Measurements from ENCODE around the gene KIR2DL3.

Gene KIR2DL3

GRCh38 chr19:54791476-54791875 lies 53.2 kb downstream of the KIR2DL3 start:
- no peak for DNase-seq (ENCODE audit: low read depth in 4 of 4, low spot score in 1 of 4)

GRCh38 chr19:54792814-54793213 lies 54.5 kb downstream of the KIR2DL3 start:
- no peak for DNase-seq (ENCODE audit: low read depth in 4 of 4, low spot score in 1 of 4)

DNA sequence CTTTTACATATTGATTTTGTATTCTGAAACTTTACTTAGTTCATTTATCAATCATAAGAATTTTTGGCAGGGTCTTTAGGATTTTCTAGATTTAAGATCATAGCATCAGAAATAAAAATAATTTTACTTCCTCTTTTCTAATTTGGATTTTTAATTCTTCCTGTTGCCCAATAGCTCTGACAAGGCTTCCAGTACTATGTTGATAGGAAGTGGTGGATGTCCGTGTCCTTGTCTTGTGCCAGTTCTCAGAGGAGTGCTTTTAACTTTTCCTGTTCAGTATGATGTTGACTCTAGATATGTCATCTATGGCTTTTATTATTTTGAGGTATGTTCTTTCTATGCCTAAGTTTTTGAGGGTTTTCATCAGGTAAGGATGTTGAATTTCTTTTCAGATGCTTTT lies 57.4 kb downstream of the KIR2DL3 start:
- DNase-seq (ENCODE audit: low read depth in 4 of 4, low spot score in 1 of 4) = no peak

Measured in stimulated activated CD4-positive, alpha-beta T cell treated with anti-CD3 and anti-CD28 coated beads, Interleukin-1b, Interleukin-23, amount 100 ng/mL, for 24 hours (primary cell).